K562 (cell line): ENCODE data around the gene RECQL5. TPM values are rescaled to one million over a fixed set of nuclear protein-coding genes. Genes with fewer than 3 reads are reported as not detected.

Experiments used
- ATAC-seq: fragments of 200-7000 bp; cut with Tn5 transposase; 3 replicates; pipeline ENCODE4 v1.9.1; 2020; ENCODE audit warnings: moderate library complexity
- BruUV-seq: library from RNA; stranded (reverse); fragments of 400-500 nt; replicated peaks from 2 replicates; lab custom pipeline; 2021; lab: Mats Ljungman, UMichigan
- CTCF ChIA-PET: fragments of 300-600 bp; formaldehyde crosslinking; extraction: SDS; loops from one replicate; lab custom pipeline; 2021; ENCODE audit warnings: low intra/inter-chr PET ratio; lab: Yijun Ruan, JAX
- POLR2A ChIA-PET: fragments of 300-600, 350-650 bp; sonication (Branson Sonifier 250); formaldehyde crosslinking; extraction: SDS; loops from one replicate; lab custom pipeline; 2021; ENCODE audit warnings: antibody characterized with exemption, inconsistent platforms; lab: Yijun Ruan, JAX
- DNase-seq, 4 experiments: peaks; one replicate each; pipeline versions ENCODE4 v3.0.0 to v3.0.0-alpha.2; 2011 to 2018; ENCODE audit warnings: low spot score in 3 of 4, mixed read lengths in 3 of 4; ENCODE audit errors: extremely low read depth in 1 of 4
- FAIRE-seq: peaks from 2 replicates; lab custom pipeline; 2011; peaks lifted over from hg19 to GRCh38; lab: Jason Lieb, UNC
- H2AFZ ChIP-seq: 2 replicates; pipeline ENCODE4 v1.6.0; 2011; ENCODE audit warnings: low read depth, low read length, control low read depth, inconsistent platforms
- H3K27ac ChIP-seq: fragments of 200-600 bp; 3 replicates; pipeline ENCODE4 v1.8.0; 2011; ENCODE audit warnings: low read depth, mild to moderate bottlenecking, control low read depth, inconsistent platforms, low read length, moderate library complexity, mixed read lengths; ENCODE audit errors: extremely low read depth
- H3K27me3 ChIP-seq, 2 experiments: fragments of 300-600 bp in 1 of 2; 2 replicates in 1 of 2; 3 replicates in 1 of 2; pipeline versions ENCODE4 v1.6.0 to v1.8.0; 2011; ENCODE audit warnings: inconsistent platforms in 2 of 2, low read length in 2 of 2, mild to moderate bottlenecking in 1 of 2, mixed read lengths in 1 of 2, moderate library complexity in 1 of 2; ENCODE audit not compliant: control insufficient read depth in 2 of 2, insufficient read depth in 2 of 2
- H3K36me3 ChIP-seq: fragments of 300-600 bp; 3 replicates; pipeline ENCODE4 v1.8.0; 2011; ENCODE audit warnings: mild to moderate bottlenecking, low read length, inconsistent platforms; ENCODE audit not compliant: control insufficient read depth, insufficient read depth
- H3K4me1 ChIP-seq, 2 experiments: fragments of 200-600 bp in 1 of 2; replicated peaks in 1 of 2; 2 replicates in 1 of 2; 3 replicates in 1 of 2; pipeline versions ENCODE4 v1.5.1 to v1.8.0; 2011; ENCODE audit warnings: inconsistent platforms in 2 of 2, low read length in 2 of 2, mild to moderate bottlenecking in 1 of 2, mixed read lengths in 1 of 2, moderate library complexity in 1 of 2; ENCODE audit not compliant: control insufficient read depth in 2 of 2, insufficient read depth in 2 of 2
- H3K4me2 ChIP-seq: 2 replicates; pipeline ENCODE4 v1.6.1; 2011; ENCODE audit warnings: low read length, control low read depth, inconsistent platforms, mixed read lengths; ENCODE audit not compliant: insufficient read depth
- H3K4me3 ChIP-seq: fragments of 200-600 bp; sonication (generic), shearing (Covaris generic); 2 replicates; pipeline ENCODE4 v1.5.1; 2016; ENCODE audit warnings: control low read depth, inconsistent platforms
- H3K79me2 ChIP-seq: fragments of 200-600 bp; 3 replicates; pipeline ENCODE4 v1.8.0; 2011; ENCODE audit warnings: low read length, inconsistent platforms; ENCODE audit not compliant: control insufficient read depth, insufficient read depth
- H3K9ac ChIP-seq, 2 experiments: 2 replicates each; pipeline versions ENCODE4 v1.6.0 to v1.6.1; 2011; ENCODE audit warnings: low read depth in 2 of 2, low read length in 2 of 2, control low read depth in 1 of 2, inconsistent platforms in 1 of 2, mild to moderate bottlenecking in 1 of 2, mixed read lengths in 1 of 2; ENCODE audit not compliant: insufficient read depth in 1 of 2
- H3K9me1 ChIP-seq: one replicate; pipeline ENCODE4 v1.6.0; 2011; ENCODE audit warnings: inconsistent platforms, mild to moderate bottlenecking, low read length, moderate library complexity; ENCODE audit not compliant: control insufficient read depth, insufficient read depth
- H3K9me3 ChIP-seq: replicated peaks from 2 replicates; pipeline ENCODE4 v1.5.1; 2011; ENCODE audit warnings: low read depth, low read length, inconsistent platforms; ENCODE audit not compliant: control insufficient read depth, insufficient read depth
- H4K20me1 ChIP-seq: replicated peaks from 2 replicates; pipeline ENCODE4 v1.6.1; 2011; ENCODE audit warnings: low read length, inconsistent platforms, mixed read lengths; ENCODE audit not compliant: control insufficient read depth, insufficient read depth
- FOXP4 ChIP-seq: sonication (generic); formaldehyde crosslinking; IDR thresholded peaks from 2 replicates; pipeline ENCODE4 v1.8.0; 2022; ENCODE audit warnings: mild to moderate bottlenecking, missing genetic modification reagents, borderline replicate concordance
- GABPA ChIP-seq: fragments of 200-800 bp; sonication (Bioruptor generic); conservative IDR thresholded peaks from 2 replicates; pipeline ENCODE4 v1.6.1; 2016; ENCODE audit warnings: low read depth, missing genetic modification characterization, missing compliant biosample characterization
- GATAD2A ChIP-seq: fragments of 450-650 bp; IDR thresholded peaks from 2 replicates; pipeline ENCODE4 v1.6.1; 2017
- HIVEP1 ChIP-seq: fragments of 250-450 bp; sonication (Bioruptor Pico); IDR thresholded peaks from 2 replicates; pipeline ENCODE4 v1.4.0; 2020; ENCODE audit warnings: mild to moderate bottlenecking
- NR2F6 ChIP-seq: fragments of 450-650 bp; formaldehyde crosslinking; IDR thresholded peaks from 2 replicates; pipeline ENCODE4 v1.4.0; 2020; ENCODE audit warnings: mild to moderate bottlenecking
- SIN3B ChIP-seq: fragments of 450-650 bp; IDR thresholded peaks from 2 replicates; pipeline ENCODE4 v1.6.1; 2017; ENCODE audit warnings: low read depth, mild to moderate bottlenecking, moderate library complexity
- STAT5A ChIP-seq: IDR thresholded peaks from 2 replicates; pipeline ENCODE4 v1.6.1; 2012; ENCODE audit warnings: low read length, inconsistent platforms, borderline replicate concordance
- ZNF695 ChIP-seq: fragments of 450-650 bp; formaldehyde crosslinking; IDR thresholded peaks from 2 replicates; pipeline ENCODE4 v1.4.0; 2020; ENCODE audit warnings: mild to moderate bottlenecking, moderate library complexity
- ZNF780A ChIP-seq: fragments of 250-450 bp; sonication (Bioruptor Pico); IDR thresholded peaks from 2 replicates; pipeline ENCODE4 v1.5.0; 2021; ENCODE audit warnings: mild to moderate bottlenecking
- ZNF830 ChIP-seq: fragments of 250-450 bp; sonication (Bioruptor Pico); IDR thresholded peaks from 2 replicates; pipeline ENCODE4 v1.5.0; 2021; ENCODE audit warnings: mild to moderate bottlenecking
- WGBS: fragments of 100-300 bp; shearing (Covaris generic); methylation state at CpG from one replicate; pipeline ENCODE4 v1.1.6; 2016; ENCODE audit warnings: low coverage, mixed read lengths; ENCODE audit not compliant: insufficient coverage; ENCODE audit errors: missing lambda C conversion rate; 5-methylcytosine and 5-hydroxymethylcytosine counted together
- in situ Hi-C: fragments of 300-500 bp; cut with MboI; formaldehyde crosslinking; loops from 4 replicates; pipeline ENCODE4 v1.15.0; 2018; ENCODE audit warnings: inconsistent platforms, mixed read lengths
- intact Hi-C: fragments of 100-400 bp; cut with micrococcal nuclease; formaldehyde crosslinking; loops from 2 replicates; pipeline ENCODE4 v1.14.2; 2022
- polyA plus RNA-seq, 8 experiments: library from polyadenylated mRNA; depleted of rRNA in 4 of 8; stranded (reverse) in 5 of 8; unstranded in 3 of 8; fragments of >200 nt; fragmentation: Nextera tagmentation in 2 of 8; fragmentation: Illumina TruSeq in 1 of 8; extraction: Ambion mirVana in 2 of 8; extraction: Trizol in 1 of 8; gene quantifications; 2 replicates each; pipeline versions ENCODE4 v1.2.1 to v1.2.3, GENCODE V29; 2011 to 2014; ENCODE audit warnings: inconsistent platforms in 1 of 8, missing spikeins in 1 of 8
- total RNA-seq, 7 experiments: library from RNA; depleted of rRNA in 6 of 7; stranded (reverse); fragments of >200 nt in 6 of 7; fragmentation: Illumina TruSeq in 2 of 7; extraction: Trizol in 2 of 7; gene quantifications; 2 replicates each; pipeline versions ENCODE4 v1.2.1 to v1.2.3, GENCODE V29; 2011 to 2021; ENCODE audit warnings: low replicate concordance in 1 of 7
- TF ChIP-seq, protein P1 (sequence below): sonication (generic); formaldehyde crosslinking; IDR thresholded peaks from 2 replicates; pipeline ENCODE4 v1.8.0; 2022; ENCODE audit warnings: mild to moderate bottlenecking, missing genetic modification reagents
- TF ChIP-seq, protein P2 (sequence below): sonication (generic); formaldehyde crosslinking; IDR thresholded peaks from 2 replicates; pipeline ENCODE4 v1.8.1; 2023; ENCODE audit warnings: mild to moderate bottlenecking, missing genetic modification reagents
- TF ChIP-seq, protein P3 (sequence below): fragments of 150-350 bp; conservative IDR thresholded peaks from 2 replicates; pipeline ENCODE4 v1.6.1; 2014; ENCODE audit warnings: low read length
- TF ChIP-seq, protein P4 (sequence below): sonication (generic); formaldehyde crosslinking; IDR thresholded peaks from 2 replicates; pipeline ENCODE4 v1.4.0; 2020; ENCODE audit warnings: mild to moderate bottlenecking, missing genetic modification reagents

RECQL5 gene
- total and polyA plus RNA-seq, 9 of the 15 experiments (the other 6 are each of a cell fraction or from before 2014, with no cell fraction given) = 4.1 to 34.8 (median 16.4) TPM

- Histone ChIP-seq H3K9me1 (peaks cover 3% of the 10 kb centered on the region), H2AFZ (no peak overlapping the region), H3K4me1 (peaks cover 0 to 4% of the 10 kb centered on the region in 2 experiments; a peak in 2 of 5 replicates), H4K20me1 (peaks cover 6% of the 10 kb centered on the region), H3K27me3 (no peaks in the 10 kb centered on the region), H3K79me2 (no peaks in the 10 kb centered on the region), H3K36me3 (peaks cover 41% of the 10 kb centered on the region), H3K4me2 (no peak overlapping the region), H3K27ac (no peak overlapping the region), H3K9ac (peak overlapping the region in 1 of 2 experiments; percentile 59; a peak in 1 of 4 replicates), H3K9me3 (no peaks in the 10 kb centered on the region), H3K4me3 (no peak overlapping the region)
- no TSS peak for BruUV-seq
- CTCF ChIA-PET = no interaction called here
- POLR2A ChIA-PET = interaction anchor here (0.6 to 2.4 kb wide), 5 partner anchors 9 to 74 kb away, joined by 3 to 11 read pairs (median 3); partner anchors contain the start of genes RECQL5 and SAP30BP
- intact Hi-C loops (no loop called here), in situ Hi-C loops (no loop called here)
- ATAC-seq (no peak), DNase-seq (no peak), FAIRE-seq (no peak)
- WGBS = 90% methylated on average over 6 of the region's 6 CpGs
- TF ChIP-seq, protein P1, sequence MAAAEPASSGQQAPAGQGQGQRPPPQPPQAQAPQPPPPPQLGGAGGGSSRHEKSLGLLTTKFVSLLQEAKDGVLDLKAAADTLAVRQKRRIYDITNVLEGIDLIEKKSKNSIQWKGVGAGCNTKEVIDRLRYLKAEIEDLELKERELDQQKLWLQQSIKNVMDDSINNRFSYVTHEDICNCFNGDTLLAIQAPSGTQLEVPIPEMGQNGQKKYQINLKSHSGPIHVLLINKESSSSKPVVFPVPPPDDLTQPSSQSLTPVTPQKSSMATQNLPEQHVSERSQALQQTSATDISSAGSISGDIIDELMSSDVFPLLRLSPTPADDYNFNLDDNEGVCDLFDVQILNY = no peak
- no peak for TF ChIP-seq SIN3B
- no peak for TF ChIP-seq FOXP4
- no peak for TF ChIP-seq GABPA
- TF ChIP-seq STAT5A = no peak
- TF ChIP-seq GATAD2A = no peak
- TF ChIP-seq HIVEP1 = no peak
- TF ChIP-seq, protein P2, sequence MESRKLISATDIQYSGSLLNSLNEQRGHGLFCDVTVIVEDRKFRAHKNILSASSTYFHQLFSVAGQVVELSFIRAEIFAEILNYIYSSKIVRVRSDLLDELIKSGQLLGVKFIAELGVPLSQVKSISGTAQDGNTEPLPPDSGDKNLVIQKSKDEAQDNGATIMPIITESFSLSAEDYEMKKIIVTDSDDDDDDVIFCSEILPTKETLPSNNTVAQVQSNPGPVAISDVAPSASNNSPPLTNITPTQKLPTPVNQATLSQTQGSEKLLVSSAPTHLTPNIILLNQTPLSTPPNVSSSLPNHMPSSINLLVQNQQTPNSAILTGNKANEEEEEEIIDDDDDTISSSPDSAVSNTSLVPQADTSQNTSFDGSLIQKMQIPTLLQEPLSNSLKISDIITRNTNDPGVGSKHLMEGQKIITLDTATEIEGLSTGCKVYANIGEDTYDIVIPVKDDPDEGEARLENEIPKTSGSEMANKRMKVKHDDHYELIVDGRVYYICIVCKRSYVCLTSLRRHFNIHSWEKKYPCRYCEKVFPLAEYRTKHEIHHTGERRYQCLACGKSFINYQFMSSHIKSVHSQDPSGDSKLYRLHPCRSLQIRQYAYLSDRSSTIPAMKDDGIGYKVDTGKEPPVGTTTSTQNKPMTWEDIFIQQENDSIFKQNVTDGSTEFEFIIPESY (CRISPR knock-in tag) = no peak
- no peak for TF ChIP-seq ZNF780A (CRISPR knock-in tag)
- TF ChIP-seq, protein P3, sequence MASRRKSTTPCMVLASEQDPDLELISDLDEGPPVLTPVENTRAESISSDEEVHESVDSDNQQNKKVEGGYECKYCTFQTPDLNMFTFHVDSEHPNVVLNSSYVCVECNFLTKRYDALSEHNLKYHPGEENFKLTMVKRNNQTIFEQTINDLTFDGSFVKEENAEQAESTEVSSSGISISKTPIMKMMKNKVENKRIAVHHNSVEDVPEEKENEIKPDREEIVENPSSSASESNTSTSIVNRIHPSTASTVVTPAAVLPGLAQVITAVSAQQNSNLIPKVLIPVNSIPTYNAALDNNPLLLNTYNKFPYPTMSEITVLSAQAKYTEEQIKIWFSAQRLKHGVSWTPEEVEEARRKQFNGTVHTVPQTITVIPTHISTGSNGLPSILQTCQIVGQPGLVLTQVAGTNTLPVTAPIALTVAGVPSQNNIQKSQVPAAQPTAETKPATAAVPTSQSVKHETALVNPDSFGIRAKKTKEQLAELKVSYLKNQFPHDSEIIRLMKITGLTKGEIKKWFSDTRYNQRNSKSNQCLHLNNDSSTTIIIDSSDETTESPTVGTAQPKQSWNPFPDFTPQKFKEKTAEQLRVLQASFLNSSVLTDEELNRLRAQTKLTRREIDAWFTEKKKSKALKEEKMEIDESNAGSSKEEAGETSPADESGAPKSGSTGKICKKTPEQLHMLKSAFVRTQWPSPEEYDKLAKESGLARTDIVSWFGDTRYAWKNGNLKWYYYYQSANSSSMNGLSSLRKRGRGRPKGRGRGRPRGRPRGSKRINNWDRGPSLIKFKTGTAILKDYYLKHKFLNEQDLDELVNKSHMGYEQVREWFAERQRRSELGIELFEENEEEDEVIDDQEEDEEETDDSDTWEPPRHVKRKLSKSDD = no peak
- no peak for TF ChIP-seq NR2F6 (CRISPR knock-in tag)
- no peak for TF ChIP-seq ZNF695 (CRISPR knock-in tag)
- no peak for TF ChIP-seq ZNF830 (CRISPR knock-in tag)
- TF ChIP-seq, protein P4, sequence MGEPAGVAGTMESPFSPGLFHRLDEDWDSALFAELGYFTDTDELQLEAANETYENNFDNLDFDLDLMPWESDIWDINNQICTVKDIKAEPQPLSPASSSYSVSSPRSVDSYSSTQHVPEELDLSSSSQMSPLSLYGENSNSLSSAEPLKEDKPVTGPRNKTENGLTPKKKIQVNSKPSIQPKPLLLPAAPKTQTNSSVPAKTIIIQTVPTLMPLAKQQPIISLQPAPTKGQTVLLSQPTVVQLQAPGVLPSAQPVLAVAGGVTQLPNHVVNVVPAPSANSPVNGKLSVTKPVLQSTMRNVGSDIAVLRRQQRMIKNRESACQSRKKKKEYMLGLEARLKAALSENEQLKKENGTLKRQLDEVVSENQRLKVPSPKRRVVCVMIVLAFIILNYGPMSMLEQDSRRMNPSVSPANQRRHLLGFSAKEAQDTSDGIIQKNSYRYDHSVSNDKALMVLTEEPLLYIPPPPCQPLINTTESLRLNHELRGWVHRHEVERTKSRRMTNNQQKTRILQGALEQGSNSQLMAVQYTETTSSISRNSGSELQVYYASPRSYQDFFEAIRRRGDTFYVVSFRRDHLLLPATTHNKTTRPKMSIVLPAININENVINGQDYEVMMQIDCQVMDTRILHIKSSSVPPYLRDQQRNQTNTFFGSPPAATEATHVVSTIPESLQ (CRISPR knock-in tag) = no peak
Observed at GRCh38 chr17:75649687-75650086, 17.3 kb downstream of the RECQL5 start.
